Measurements from ENCODE around the gene ANXA2R.

- TF ChIP-seq CHD2 (IDR thresholded peaks at IDR 0.05; ENCODE audit: low read length, partially characterized antibody): no peak
- no peak for TF ChIP-seq CTCF (IDR thresholded peaks at IDR 0.05)
- no peak for TF ChIP-seq PHF8 (IDR thresholded peaks at IDR 0.05; ENCODE audit: borderline replicate concordance, low read depth)
- TF ChIP-seq REST (IDR thresholded peaks at IDR 0.05): no peak
These were observed 9.1 kb upstream of the ANXA2R start for GRCh38 chr5:43049236-43049635.
